Measurements from ENCODE around the gene SP100. TPM values are rescaled to one million over a fixed set of nuclear protein-coding genes. Genes with fewer than 3 reads are reported as not detected.

SP100 gene
- total and polyA plus RNA-seq, 2 of the 4 experiments (the other 2 are of a cell fraction) = 50.6 to 69.0 TPM

- H2BK120ac ChIP-seq (ENCODE audit: low read depth, low read length) = no peak overlapping the region
- no peaks in the 10 kb centered on the region for H4K20me1 ChIP-seq (ENCODE audit: insufficient read depth, low read length)
- no peak for ATAC-seq (ENCODE audit: low read depth)
- ChIA-PET CTCF (no interaction called here), POLR2A (ENCODE audit: unreplicated experiment) (no interaction called here)
- no peak overlapping the region for H3K56ac ChIP-seq (ENCODE audit: extremely low read depth, insufficient read depth, low read length)
- H3K79me1 ChIP-seq (ENCODE audit: low read depth in 1 of 2, low read length in 2 of 2) = no peaks in the 10 kb centered on the region
- H2AK5ac ChIP-seq (ENCODE audit: low read depth, low read length) = no peak overlapping the region
- intact Hi-C loops (cut with micrococcal nuclease) (no loop called here), dilution Hi-C loops (cut with HindIII; ENCODE audit: low sequenced_read_pairs, unreplicated experiment) (no loop called here), in situ Hi-C loops (cut with MboI; ENCODE audit: low sequenced_read_pairs) (no loop called here)
- H3K18ac ChIP-seq (ENCODE audit: low read depth, low read length) = no peak overlapping the region
- no peak overlapping the region for H2BK20ac ChIP-seq (ENCODE audit: low read depth, low read length)
- H3K4me2 ChIP-seq (ENCODE audit: low read depth, low read length) = no peak overlapping the region
- no peak overlapping the region for H3K4me3 ChIP-seq (ENCODE audit: insufficient read depth, low read depth, low read length)
- H2AK9ac ChIP-seq (replicated peaks; ENCODE audit: low read depth, low read length, poor library complexity) = no peak overlapping the region
- peaks cover 8% of the 10 kb centered on the region for H3K36me3 ChIP-seq (ENCODE audit: control insufficient read depth, insufficient read depth, low read length)
- no peak overlapping the region for H3K27ac ChIP-seq (ENCODE audit: insufficient read depth, low read length)
- no peak overlapping the region for H3K4ac ChIP-seq (ENCODE audit: low read depth, low read length)
- H3K27me3 ChIP-seq (ENCODE audit: control insufficient read depth, insufficient read depth, low read length) = no peaks in the 10 kb centered on the region
- H3K9me3 ChIP-seq (ENCODE audit: control insufficient read depth, insufficient read depth, low read length) = no peaks in the 10 kb centered on the region
- H3K23ac ChIP-seq (ENCODE audit: low read depth, low read length) = no peak overlapping the region
- DNase-seq = no peak
- no peak overlapping the region for H3K9ac ChIP-seq (ENCODE audit: low read depth, low read length)
- H2AFZ ChIP-seq (replicated peaks; ENCODE audit: low read length, poor library complexity) = no peak overlapping the region
- no peak overlapping the region for H4K5ac ChIP-seq (ENCODE audit: low read depth, low read length)
- no peak overlapping the region for H2BK5ac ChIP-seq (ENCODE audit: low read depth, low read length, poor library complexity, severe bottlenecking)
- no peak overlapping the region for H4K8ac ChIP-seq (ENCODE audit: low read depth in 2 of 2, low read length in 2 of 2)
- H2BK15ac ChIP-seq (ENCODE audit: low read depth, low read length) = no peak overlapping the region
- WGBS, 2 experiments (ENCODE audit: extremely low coverage in 2 of 2, insufficient read length in 1 of 2) = no CpG with 5 or more reads among the region's 1 CpG
- BruUV-seq (replicated peaks) = no TSS peak
- no peaks in the 10 kb centered on the region for H3K4me1 ChIP-seq (ENCODE audit: control insufficient read depth, insufficient read depth, low read length)
- H4K91ac ChIP-seq (ENCODE audit: insufficient read depth, low read depth, low read length) = no peak overlapping the region
- no peak overlapping the region for H3K14ac ChIP-seq (replicated peaks; ENCODE audit: low read depth, low read length)
- peaks cover 3% of the 10 kb centered on the region; the same call in 1 of the 2 replicates for H3K9me1 ChIP-seq (ENCODE audit: insufficient read depth, low read length)
- TF ChIP-seq FOS (IDR thresholded peaks at IDR 0.05; ENCODE audit: low read depth, low read length) = no peak
- no peak for TF ChIP-seq USF2 (IDR thresholded peaks at IDR 0.05; ENCODE audit: low read depth, low read length)
- TF ChIP-seq RCOR1 (IDR thresholded peaks at IDR 0.05; ENCODE audit: insufficient replicate concordance, low read length) = no peak
- no peak for TF ChIP-seq CTCF (conservative IDR thresholded peaks at IDR 0.05; ENCODE audit: low read depth, low read length)
Observed at GRCh38 chr2:230475143-230475542, 59.1 kb downstream of the SP100 start.
